B cell (primary cell): ENCODE measurements around the gene HSPD1. TPM values are rescaled to one million over a fixed set of nuclear protein-coding genes. Genes with fewer than 3 reads are reported as not detected.

ENCODE experiments used
- ATAC-seq: fragments of 200-7000 bp; cut with Tn5 transposase; one replicate; pipeline ENCODE4 v1.10.0; 2021; ENCODE audit warnings: low read depth, mild to moderate bottlenecking, moderate number of reproducible peaks, moderate library complexity
- CTCF ChIA-PET: fragments of 350-600 bp; sonication (Branson Sonifier 250); formaldehyde crosslinking; loops from one replicate; lab custom pipeline; 2021; ENCODE audit warnings: antibody characterized with exemption, inconsistent platforms; lab: Charles Lee
- POLR2A ChIA-PET: fragments of 350-600 bp; sonication (Branson Sonifier 250); formaldehyde crosslinking; loops from one replicate; lab custom pipeline; 2021; ENCODE audit warnings: antibody characterized with exemption; lab: Charles Lee
- DNase-seq: peaks from one replicate; pipeline ENCODE4 v3.0.0; 2013
- H2AFZ ChIP-seq: 2 replicates; pipeline ENCODE4 v1.6.1; 2012; ENCODE audit warnings: mild to moderate bottlenecking, low read depth, low read length; ENCODE audit not compliant: insufficient read depth, poor library complexity, severe bottlenecking
- H3K27ac ChIP-seq, 2 donors: 1 replicate in 1 of 2; 2 replicates in 1 of 2; pipeline ENCODE4 v1.5.1; 2012 to 2013; ENCODE audit warnings: low read length in 2 of 2, mild to moderate bottlenecking in 2 of 2, moderate library complexity in 1 of 2
- H3K27me3 ChIP-seq, 4 experiments: fragments of 200-600 bp in 1 of 4; sonication (generic) in 1 of 4; replicated peaks in 1 of 4; 1 replicate in 2 of 4; 2 replicates in 2 of 4; pipeline versions ENCODE4 v1.6.1 to v1.7.0; 2013 to 2016; ENCODE audit warnings: low read length in 3 of 4, mild to moderate bottlenecking in 2 of 4, mixed read lengths in 1 of 4, moderate library complexity in 1 of 4; ENCODE audit not compliant: insufficient read depth in 4 of 4, control insufficient read depth in 3 of 4; ENCODE audit errors: control extremely low read depth in 1 of 4
- H3K36me3 ChIP-seq, 2 experiments: replicated peaks in 1 of 2; 1 replicate in 1 of 2; 2 replicates in 1 of 2; pipeline versions ENCODE4 v1.6.1 to v1.7.1; 2013; ENCODE audit warnings: low read length in 1 of 2; ENCODE audit not compliant: insufficient read depth in 2 of 2, control insufficient read depth in 1 of 2; ENCODE audit errors: control extremely low read depth in 1 of 2, extremely low read depth in 1 of 2
- H3K4me1 ChIP-seq, 2 donors: fragments of 200-600 bp in 1 of 2; sonication (generic) in 1 of 2; 1 replicate in 1 of 2; 2 replicates in 1 of 2; pipeline versions ENCODE4 v1.5.1 to v1.6.1; 2013 to 2017; ENCODE audit warnings: low read length in 2 of 2; ENCODE audit not compliant: control insufficient read depth in 2 of 2, insufficient read depth in 2 of 2
- H3K4me2 ChIP-seq: replicated peaks from 2 replicates; pipeline ENCODE3; 2012; ENCODE audit warnings: mild to moderate bottlenecking, low read depth, low read length; ENCODE audit not compliant: poor library complexity, severe bottlenecking
- H3K4me3 ChIP-seq, 5 experiments: fragments of 200-600 bp in 1 of 5; sonication (generic) in 1 of 5; 1 replicate in 3 of 5; 2 replicates in 2 of 5; pipeline versions ENCODE4 v1.5.1 to v1.7.0; 2011 to 2016; ENCODE audit warnings: low read length in 4 of 5, mild to moderate bottlenecking in 4 of 5, low read depth in 2 of 5, control low read depth in 1 of 5, moderate library complexity in 1 of 5; ENCODE audit not compliant: insufficient read depth in 1 of 5; ENCODE audit errors: control extremely low read depth in 1 of 5, extremely low read depth in 1 of 5
- H3K79me2 ChIP-seq: fragments of 200-600 bp; sonication (generic); one replicate; pipeline ENCODE4 v1.6.0; 2016; ENCODE audit warnings: low read length; ENCODE audit not compliant: control insufficient read depth, insufficient read depth
- H3K9ac ChIP-seq: fragments of 200-600 bp; sonication (generic); 2 replicates; pipeline ENCODE4 v1.6.1; 2017; ENCODE audit warnings: mild to moderate bottlenecking, low read length, moderate library complexity
- H3K9me3 ChIP-seq, 3 donors: one replicate each; pipeline versions ENCODE4 v1.6.1 to v1.7.1; 2013; ENCODE audit warnings: low read length in 2 of 3; ENCODE audit not compliant: control insufficient read depth in 2 of 3, insufficient read depth in 1 of 3; ENCODE audit errors: control extremely low read depth in 1 of 3
- H4K20me1 ChIP-seq: 2 replicates; pipeline ENCODE4 v1.6.0; 2012; ENCODE audit warnings: mild to moderate bottlenecking, low read length; ENCODE audit not compliant: insufficient read depth, control insufficient read depth, poor library complexity, severe bottlenecking
- H3K27ac Mint-ChIP-seq: one replicate; pipeline ENCODE4 v1.8.0; 2021; ENCODE audit warnings: mixed read lengths
- H3K27me3 Mint-ChIP-seq: one replicate; pipeline ENCODE4 v1.8.0; 2021; ENCODE audit warnings: mixed read lengths
- H3K4me1 Mint-ChIP-seq: one replicate; pipeline ENCODE4 v1.8.0; 2021; ENCODE audit warnings: mixed read lengths
- H3K4me3 Mint-ChIP-seq: one replicate; pipeline ENCODE4 v1.8.0; 2021; ENCODE audit warnings: mixed read lengths
- H3K9me3 Mint-ChIP-seq: one replicate; pipeline ENCODE4 v1.8.0; 2022; ENCODE audit warnings: mixed read lengths; ENCODE audit not compliant: insufficient read depth
- CTCF ChIP-seq: fragments of 200-600 bp; IDR thresholded peaks from one replicate; pipeline ENCODE4 v1.8.0; 2022; ENCODE audit warnings: antibody characterized with exemption, mild to moderate bottlenecking
- EZH2 ChIP-seq: IDR thresholded peaks from 2 replicates; pipeline ENCODE4 v1.6.1; 2012; ENCODE audit warnings: borderline replicate concordance, low read depth, mild to moderate bottlenecking, moderate library complexity, low read length; ENCODE audit not compliant: insufficient read depth, poor library complexity, severe bottlenecking
- WGBS: methylation state at CpG from one replicate; pipeline ENCODE4 v1.1.5; 2013; ENCODE audit warnings: missing lambda C conversion rate; ENCODE audit not compliant: insufficient coverage; 5-methylcytosine and 5-hydroxymethylcytosine counted together
- intact Hi-C: fragments of 100-400 bp; cut with micrococcal nuclease; formaldehyde crosslinking; loops from one replicate; pipeline ENCODE4 v1.10.0; 2022
- polyA plus RNA-seq: library from polyadenylated mRNA; depleted of rRNA; stranded (reverse); fragments of >200 nt; gene quantifications from 2 replicates; pipeline ENCODE4 v1.2.3, GENCODE V29; 2012
- total RNA-seq, 2 donors: library from RNA; stranded (reverse); fragments of 120-200 nt in 1 of 2; gene quantifications; 1 replicate in 1 of 2; 2 replicates in 1 of 2; pipeline versions ENCODE4 v1.2.3 to v1.2.4, GENCODE V29; 2013 to 2022

Gene HSPD1
- total and polyA plus RNA-seq, 2 donors (not counting 1 experiment from before 2014, with no cell fraction given), result 46.6 to 112 TPM

GRCh38 chr2:197453123-197453913 lies 46.3 kb downstream of the HSPD1 start, which contains the start of gene COQ10B:
Gene COQ10B, plus strand, starts transcription at chr2:197453552. Its CDS starts 9 bp downstream, at chr2:197453561.
- H3K4me1 ChIP-seq, result peaks cover 17 to 19% of the 10 kb centered on the region in 2 donors
- H3K9me3 Mint-ChIP-seq, result no peaks in the 10 kb centered on the region
- H3K4me3 Mint-ChIP-seq, result peak within 1 kb of the TSS; percentile 99
- H3K27me3 ChIP-seq, result no peaks in the 10 kb centered on the region
- H2AFZ ChIP-seq, result peak within 1 kb of the TSS; percentile 83
- under 1% methylated on average over 70 of the region's 70 CpGs for WGBS
- no peak for TF ChIP-seq EZH2
- TF ChIP-seq CTCF, result no peak
- CTCF ChIA-PET, result interaction anchor here (0.6 to 1.6 kb wide), 5 partner anchors 17 to 844 kb away, joined by 3 to 6 read pairs (median 5); partner anchors contain the start of gene SF3B1
- H3K9ac ChIP-seq, result peak within 1 kb of the TSS; percentile 90
- H3K27ac ChIP-seq, result peak within 1 kb of the TSS; percentile 95 to 96
- POLR2A ChIA-PET, result interaction anchor here (0.6 to 2.0 kb wide), 10 partner anchors 13 to 252 kb away, joined by 3 to 27 read pairs (median 3); partner anchors contain the start of genes HSPD1, HSPE1, MARS2 and MOB4
- peaks cover 16% of the 10 kb centered on the region for H4K20me1 ChIP-seq
- peak within 1 kb of the TSS; percentile 79 for H3K4me2 ChIP-seq
- ATAC-seq, result peak; percentile 90
- peak within 1 kb of the TSS; percentile 99 for H3K27ac Mint-ChIP-seq
- peaks cover 46% of the 10 kb centered on the region for H3K79me2 ChIP-seq
- peaks cover 42% of the 10 kb centered on the region for H3K4me1 Mint-ChIP-seq
- H3K4me3 ChIP-seq, result peak within 1 kb of the TSS; percentile 82 to 99 (median 89)
- H3K27me3 Mint-ChIP-seq, result no peaks in the 10 kb centered on the region
- peaks cover 0 to 3% (median 0%) of the 10 kb centered on the region in 3 donors for H3K9me3 ChIP-seq
- DNase-seq, result peak; percentile 99
- intact Hi-C loops, result loop anchor here (1.0 kb wide), 5 partner anchors 18 to 527 kb away; partner anchors contain the start of genes HSPE1, MARS2, MOB4 and PGAP1
- no peaks in the 10 kb centered on the region for H3K36me3 ChIP-seq
